ENCODE measurements around the gene ZNF526. TPM values are rescaled to one million over a fixed set of nuclear protein-coding genes. Genes with fewer than 3 reads are reported as not detected.

Gene ZNF526
- total and polyA plus RNA-seq, 2 donors (not counting 1 experiment from before 2014, with no cell fraction given) = 4.9 to 21.3 TPM

DNA sequence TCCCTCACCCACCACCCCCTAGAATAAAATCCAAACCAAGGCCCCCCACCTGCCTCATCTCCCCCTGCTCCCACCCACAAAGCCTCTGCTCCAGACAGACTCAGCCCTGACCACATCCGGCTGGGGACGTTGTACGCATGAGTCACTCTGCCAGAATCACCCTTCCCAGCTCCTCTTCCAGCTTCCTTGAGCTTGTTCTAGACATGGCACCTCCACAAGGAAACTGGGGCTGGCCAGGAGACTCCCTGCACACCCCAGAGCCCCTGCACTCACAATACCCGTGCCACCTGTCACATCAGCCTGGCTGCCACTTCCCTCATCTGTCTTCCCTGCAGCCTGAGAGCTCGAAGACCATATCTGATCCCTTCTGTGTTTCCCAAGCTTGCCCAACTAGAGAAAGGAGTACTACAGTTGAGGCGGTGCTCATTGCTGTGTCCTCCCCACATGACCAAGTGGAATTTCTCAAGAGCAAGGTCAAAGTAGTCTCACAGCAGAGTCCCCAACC is 12.3 kb upstream of the ZNF526 start:
- Histone ChIP-seq H3K27ac (ENCODE audit: low read length in 2 of 2) (no peak overlapping the region), H3K4me2 (replicated peaks; ENCODE audit: low read depth, low read length, poor library complexity, severe bottlenecking) (no peak overlapping the region), H3K27me3 (replicated peaks in 1 of 4; ENCODE audit: control extremely low read depth in 1 of 4, control insufficient read depth in 3 of 4, insufficient read depth in 4 of 4, low read length in 3 of 4) (no peaks in the 10 kb centered on the region), H3K4me1 (ENCODE audit: control insufficient read depth in 2 of 2, insufficient read depth in 2 of 2, low read length in 2 of 2) (peaks cover 15% of the 10 kb centered on the region in 2 donors), H3K9ac (ENCODE audit: low read length) (no peak overlapping the region), H3K4me3 (ENCODE audit: control extremely low read depth in 1 of 5, extremely low read depth in 1 of 5, insufficient read depth in 1 of 5, low read depth in 2 of 5, low read length in 4 of 5) (no peak overlapping the region), H3K36me3 (replicated peaks in 1 of 2; ENCODE audit: control extremely low read depth in 1 of 2, control insufficient read depth in 1 of 2, extremely low read depth in 1 of 2, insufficient read depth in 2 of 2, low read length in 1 of 2) (peaks cover 0 to 87% of the 10 kb centered on the region in 2 experiments), H2AFZ (ENCODE audit: insufficient read depth, low read depth, low read length, poor library complexity, severe bottlenecking) (no peak overlapping the region), H4K20me1 (ENCODE audit: control insufficient read depth, insufficient read depth, low read length, poor library complexity, severe bottlenecking) (peaks cover 90% of the 10 kb centered on the region), H3K9me3 (ENCODE audit: control extremely low read depth in 1 of 3, control insufficient read depth in 2 of 3, insufficient read depth in 1 of 3, low read length in 2 of 3) (peaks cover 0 to 4% (median 0%) of the 10 kb centered on the region in 3 donors), H3K79me2 (ENCODE audit: control insufficient read depth, insufficient read depth, low read length) (peaks cover 95% of the 10 kb centered on the region)
- no peak overlapping the region for H3K4me3 Mint-ChIP-seq
- no peaks in the 10 kb centered on the region for H3K27me3 Mint-ChIP-seq
- ChIA-PET POLR2A (no interaction called here), CTCF (interaction anchor here (0.7 kb wide), 1 partner anchor 8 kb away, joined by 3 read pairs; no protein-coding TSS in a partner anchor)
- peaks cover 42% of the 10 kb centered on the region for H3K4me1 Mint-ChIP-seq
- intact Hi-C loops (cut with micrococcal nuclease) = no loop called here
- peak overlapping the region; percentile 46 for H3K27ac Mint-ChIP-seq
- H3K9me3 Mint-ChIP-seq (ENCODE audit: insufficient read depth) = no peaks in the 10 kb centered on the region
- WGBS (ENCODE audit: insufficient coverage) = 76% methylated on average over 6 of the region's 6 CpGs
- no peak for TF ChIP-seq EZH2 (IDR thresholded peaks at IDR 0.05; ENCODE audit: borderline replicate concordance, insufficient read depth, low read depth, low read length, poor library complexity, severe bottlenecking)
- TF ChIP-seq, protein P1, sequence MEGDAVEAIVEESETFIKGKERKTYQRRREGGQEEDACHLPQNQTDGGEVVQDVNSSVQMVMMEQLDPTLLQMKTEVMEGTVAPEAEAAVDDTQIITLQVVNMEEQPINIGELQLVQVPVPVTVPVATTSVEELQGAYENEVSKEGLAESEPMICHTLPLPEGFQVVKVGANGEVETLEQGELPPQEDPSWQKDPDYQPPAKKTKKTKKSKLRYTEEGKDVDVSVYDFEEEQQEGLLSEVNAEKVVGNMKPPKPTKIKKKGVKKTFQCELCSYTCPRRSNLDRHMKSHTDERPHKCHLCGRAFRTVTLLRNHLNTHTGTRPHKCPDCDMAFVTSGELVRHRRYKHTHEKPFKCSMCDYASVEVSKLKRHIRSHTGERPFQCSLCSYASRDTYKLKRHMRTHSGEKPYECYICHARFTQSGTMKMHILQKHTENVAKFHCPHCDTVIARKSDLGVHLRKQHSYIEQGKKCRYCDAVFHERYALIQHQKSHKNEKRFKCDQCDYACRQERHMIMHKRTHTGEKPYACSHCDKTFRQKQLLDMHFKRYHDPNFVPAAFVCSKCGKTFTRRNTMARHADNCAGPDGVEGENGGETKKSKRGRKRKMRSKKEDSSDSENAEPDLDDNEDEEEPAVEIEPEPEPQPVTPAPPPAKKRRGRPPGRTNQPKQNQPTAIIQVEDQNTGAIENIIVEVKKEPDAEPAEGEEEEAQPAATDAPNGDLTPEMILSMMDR (IDR thresholded peaks at IDR 0.05) = no peak
- ATAC-seq (ENCODE audit: low read depth) (no peak), DNase-seq (no peak)

- H3K4me2 ChIP-seq (replicated peaks; ENCODE audit: low read depth, low read length, poor library complexity, severe bottlenecking) = no peak overlapping the region
- intact Hi-C loops (cut with micrococcal nuclease) = no loop called here
- peaks cover 90% of the 10 kb centered on the region for H4K20me1 ChIP-seq (ENCODE audit: control insufficient read depth, insufficient read depth, low read length, poor library complexity, severe bottlenecking)
- Mint-ChIP-seq H3K4me1 (peaks cover 42% of the 10 kb centered on the region), H3K27ac (peak overlapping the region; percentile 50), H3K27me3 (no peaks in the 10 kb centered on the region), H3K9me3 (ENCODE audit: insufficient read depth) (no peaks in the 10 kb centered on the region), H3K4me3 (no peak overlapping the region)
- POLR2A ChIA-PET = no interaction called here
- no peak overlapping the region for H3K4me3 ChIP-seq (ENCODE audit: control extremely low read depth in 1 of 5, extremely low read depth in 1 of 5, insufficient read depth in 1 of 5, low read depth in 2 of 5, low read length in 4 of 5)
- H3K36me3 ChIP-seq (replicated peaks in 1 of 2; ENCODE audit: control extremely low read depth in 1 of 2, control insufficient read depth in 1 of 2, extremely low read depth in 1 of 2, insufficient read depth in 2 of 2, low read length in 1 of 2) = peaks cover 0 to 87% of the 10 kb centered on the region in 2 experiments
- no peak overlapping the region for H3K27ac ChIP-seq (ENCODE audit: low read length in 2 of 2)
- peaks cover 95% of the 10 kb centered on the region for H3K79me2 ChIP-seq (ENCODE audit: control insufficient read depth, insufficient read depth, low read length)
- peaks cover 0 to 3% (median 0%) of the 10 kb centered on the region in 3 donors for H3K9me3 ChIP-seq (ENCODE audit: control extremely low read depth in 1 of 3, control insufficient read depth in 2 of 3, insufficient read depth in 1 of 3, low read length in 2 of 3)
- no peaks in the 10 kb centered on the region for H3K27me3 ChIP-seq (replicated peaks in 1 of 4; ENCODE audit: control extremely low read depth in 1 of 4, control insufficient read depth in 3 of 4, insufficient read depth in 4 of 4, low read length in 3 of 4)
- no peak for TF ChIP-seq EZH2 (IDR thresholded peaks at IDR 0.05; ENCODE audit: borderline replicate concordance, insufficient read depth, low read depth, low read length, poor library complexity, severe bottlenecking)
- TF ChIP-seq, protein P1 (IDR thresholded peaks at IDR 0.05) = no peak
- H3K9ac ChIP-seq (ENCODE audit: low read length) = no peak overlapping the region
- DNase-seq = no peak
- CTCF ChIA-PET = interaction anchor here (0.8 kb wide), 1 partner anchor 76 kb away, joined by 4 read pairs; the partner anchor contains the start of gene POU2F2
- 98% methylated on average over 9 of the region's 11 CpGs for WGBS (ENCODE audit: insufficient coverage)
- ATAC-seq (ENCODE audit: low read depth) = no peak
- H2AFZ ChIP-seq (ENCODE audit: insufficient read depth, low read depth, low read length, poor library complexity, severe bottlenecking) = no peak overlapping the region
- H3K4me1 ChIP-seq (ENCODE audit: control insufficient read depth in 2 of 2, insufficient read depth in 2 of 2, low read length in 2 of 2) = peaks cover 11 to 13% of the 10 kb centered on the region in 2 donors
Observed at GRCh38 chr19:42208612-42209011, 11.5 kb upstream of the ZNF526 start.

All from B cell (primary cell).